Lower leg skin (tissue), 3 donors: ENCODE measurements around the gene DPPA5.

ENCODE experiments used
- CTCF ChIP-seq, 3 donors: fragments of 450-650 bp; IDR thresholded peaks; one replicate each; pipeline ENCODE4 v1.5.1; 2016; ENCODE audit warnings: antibody characterized with exemption in 3 of 3, mild to moderate bottlenecking in 3 of 3, moderate library complexity in 2 of 3
- POLR2A ChIP-seq, 2 donors: fragments of 450-650 bp; IDR thresholded peaks; one replicate each; pipeline ENCODE4 v1.6.1; 2016 to 2017; ENCODE audit warnings: antibody characterized with exemption in 2 of 2, mild to moderate bottlenecking in 1 of 2, moderate library complexity in 1 of 2

DNA sequence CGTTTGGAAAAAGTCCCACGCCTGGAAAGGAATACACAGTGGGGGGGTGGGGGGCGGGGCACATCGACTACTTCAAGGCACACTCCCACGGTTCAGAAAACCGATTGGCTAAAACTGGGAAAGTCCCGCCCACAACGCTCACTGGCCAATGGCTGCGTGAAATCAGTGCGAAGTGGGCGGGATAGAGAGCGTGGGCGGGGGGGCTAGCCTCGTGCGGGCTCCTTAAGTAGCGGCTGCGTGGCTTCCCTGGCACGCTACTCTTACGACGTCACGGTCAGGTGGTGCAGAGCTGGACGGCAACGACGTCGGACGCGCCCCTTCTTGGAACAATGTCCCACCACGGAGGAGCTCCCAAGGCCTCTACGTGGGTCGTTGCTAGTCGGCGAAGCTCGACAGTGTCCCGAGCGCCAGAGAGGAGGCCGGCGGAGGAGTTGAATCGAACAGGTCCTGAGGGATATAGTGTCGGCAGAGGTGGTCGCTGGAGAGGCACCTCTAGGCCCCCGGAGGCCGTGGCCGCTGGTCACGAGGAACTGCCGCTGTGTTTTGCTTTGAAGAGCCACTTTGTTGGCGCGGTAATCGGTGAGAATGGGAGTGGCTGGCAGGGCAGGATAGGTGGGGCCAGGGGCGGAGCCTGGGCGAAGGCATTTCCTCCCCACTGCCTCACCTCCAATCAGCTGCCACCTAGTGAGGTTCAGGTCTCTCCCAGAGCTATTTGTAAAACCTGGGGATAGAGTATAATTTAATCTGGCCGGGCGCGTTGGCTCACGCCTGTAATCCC, 40.7 kb upstream of the DPPA5 start, which contains the start of gene DDX43:
- no peak for TF ChIP-seq CTCF (IDR thresholded peaks at IDR 0.05)
- no peak for TF ChIP-seq POLR2A (IDR thresholded peaks at IDR 0.05)
